HepG2 (cell line): ENCODE results near the gene CKS1B. TPM values are rescaled to one million over a fixed set of nuclear protein-coding genes. Genes with fewer than 3 reads are reported as not detected.

Source experiments
- AGO2 ChIP-seq: fragments of 200-400 bp; formaldehyde crosslinking; optimal IDR thresholded peaks from 2 replicates; pipeline ENCODE3; 2017; ENCODE audit warnings: mild to moderate bottlenecking, low read depth, low read length, moderate library complexity
- ATF6 ChIP-seq: sonication (generic); formaldehyde crosslinking; conservative IDR thresholded peaks from 2 replicates; pipeline ENCODE4 v1.4.0; 2020; ENCODE audit warnings: missing genetic modification reagents
- ESRRA ChIP-seq: sonication (generic); formaldehyde crosslinking; IDR thresholded peaks from 2 replicates; pipeline ENCODE4 v1.5.1; 2020; ENCODE audit warnings: mild to moderate bottlenecking, low read depth, missing genetic modification reagents
- GLI4 ChIP-seq: sonication (generic); formaldehyde crosslinking; IDR thresholded peaks from 2 replicates; pipeline ENCODE4 v1.5.1; 2020; ENCODE audit warnings: missing genetic modification reagents, mild to moderate bottlenecking, moderate library complexity, borderline replicate concordance
- KDM4B ChIP-seq: sonication (generic); formaldehyde crosslinking; IDR thresholded peaks from 2 replicates; pipeline ENCODE4 v1.4.0; 2020; ENCODE audit warnings: missing genetic modification reagents
- PAXIP1 ChIP-seq: sonication (generic); formaldehyde crosslinking; conservative IDR thresholded peaks from 2 replicates; pipeline ENCODE4 v1.4.0; 2020; ENCODE audit warnings: mild to moderate bottlenecking, missing genetic modification reagents, moderate library complexity
- REL ChIP-seq: sonication (generic); formaldehyde crosslinking; conservative IDR thresholded peaks from 2 replicates; pipeline ENCODE4 v1.8.0; 2022; ENCODE audit warnings: mild to moderate bottlenecking, missing genetic modification reagents, moderate library complexity
- SETDB1 ChIP-seq: sonication (generic); formaldehyde crosslinking; IDR thresholded peaks from 2 replicates; pipeline ENCODE4 v1.5.1; 2020; ENCODE audit warnings: missing genetic modification reagents, mild to moderate bottlenecking, borderline replicate concordance
- TBX3 ChIP-seq: fragments of 450-650 bp; IDR thresholded peaks from 2 replicates; pipeline ENCODE4 v1.6.1; 2017; ENCODE audit warnings: antibody characterized with exemption, mild to moderate bottlenecking, inconsistent platforms, borderline replicate concordance
- TOPORS ChIP-seq: sonication (generic); formaldehyde crosslinking; IDR thresholded peaks from 2 replicates; pipeline ENCODE4 v1.8.0; 2023; ENCODE audit warnings: mild to moderate bottlenecking, missing genetic modification reagents
- YEATS2 ChIP-seq: sonication (generic); formaldehyde crosslinking; IDR thresholded peaks from 2 replicates; pipeline ENCODE4 v1.4.0; 2020; ENCODE audit warnings: missing genetic modification reagents, borderline replicate concordance
- ZMYM2 ChIP-seq: sonication (generic); formaldehyde crosslinking; IDR thresholded peaks from 2 replicates; pipeline ENCODE4 v1.8.0; 2022; ENCODE audit warnings: mild to moderate bottlenecking, missing genetic modification reagents
- ZNF331 ChIP-seq: sonication (generic); formaldehyde crosslinking; IDR thresholded peaks from 2 replicates; pipeline ENCODE4 v1.4.0; 2020; ENCODE audit warnings: missing genetic modification reagents
- ZNF510 ChIP-seq: sonication (generic); formaldehyde crosslinking; IDR thresholded peaks from 2 replicates; pipeline ENCODE4 v1.4.0; 2020; ENCODE audit warnings: low read depth, mild to moderate bottlenecking, missing genetic modification reagents
- ZNF749 ChIP-seq: sonication (generic); formaldehyde crosslinking; IDR thresholded peaks from 2 replicates; pipeline ENCODE4 v1.8.0; 2022; ENCODE audit warnings: mild to moderate bottlenecking, missing genetic modification reagents, moderate library complexity, borderline replicate concordance
- ZNF768 ChIP-seq: sonication (generic); formaldehyde crosslinking; IDR thresholded peaks from 2 replicates; pipeline ENCODE4 v1.4.0; 2020; ENCODE audit warnings: missing genetic modification reagents
- polyA plus RNA-seq, 8 experiments: library from polyadenylated mRNA; depleted of rRNA in 3 of 8; stranded (reverse) in 7 of 8; unstranded in 1 of 8; fragments of >200 nt; fragmentation: Illumina TruSeq in 4 of 8; extraction: Trizol in 4 of 8; gene quantifications; 2 replicates each; pipeline versions ENCODE4 v1.2.1 to v1.2.3, GENCODE V29; 2011 to 2016; ENCODE audit warnings: low read depth in 4 of 8, missing spikeins in 1 of 8, mixed read lengths in 1 of 8; ENCODE audit not compliant: insufficient read depth in 1 of 8
- total RNA-seq, 5 experiments: library from RNA; depleted of rRNA; stranded (reverse); fragments of >200 nt; fragmentation: Illumina TruSeq; extraction: Trizol; gene quantifications; 2 replicates each; pipeline ENCODE4 v1.2.3, GENCODE V29; 2016; ENCODE audit warnings: low read depth in 1 of 5
- TF ChIP-seq, protein P1 (sequence below): sonication (generic); formaldehyde crosslinking; IDR thresholded peaks from 2 replicates; pipeline ENCODE4 v1.8.1; 2023; ENCODE audit warnings: missing genetic modification reagents, inconsistent platforms, borderline replicate concordance
- TF ChIP-seq, protein P2 (sequence below): IDR thresholded peaks from 2 replicates; pipeline ENCODE4 v1.6.1; 2016; ENCODE audit warnings: low read depth, borderline replicate concordance
- TF ChIP-seq, protein P3 (sequence below): sonication (generic); formaldehyde crosslinking; IDR thresholded peaks from 2 replicates; pipeline ENCODE4 v1.5.0; 2020; ENCODE audit warnings: mild to moderate bottlenecking, low read depth, missing genetic modification reagents, borderline replicate concordance

Gene CKS1B
- total and polyA plus RNA-seq, 2 of the 13 experiments (the other 11 are each of a cell fraction or from before 2014, with no cell fraction given): 217 to 222 TPM

- TF ChIP-seq, protein P1, sequence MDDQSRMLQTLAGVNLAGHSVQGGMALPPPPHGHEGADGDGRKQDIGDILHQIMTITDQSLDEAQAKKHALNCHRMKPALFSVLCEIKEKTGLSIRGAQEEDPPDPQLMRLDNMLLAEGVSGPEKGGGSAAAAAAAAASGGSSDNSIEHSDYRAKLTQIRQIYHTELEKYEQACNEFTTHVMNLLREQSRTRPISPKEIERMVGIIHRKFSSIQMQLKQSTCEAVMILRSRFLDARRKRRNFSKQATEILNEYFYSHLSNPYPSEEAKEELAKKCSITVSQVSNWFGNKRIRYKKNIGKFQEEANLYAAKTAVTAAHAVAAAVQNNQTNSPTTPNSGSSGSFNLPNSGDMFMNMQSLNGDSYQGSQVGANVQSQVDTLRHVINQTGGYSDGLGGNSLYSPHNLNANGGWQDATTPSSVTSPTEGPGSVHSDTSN (CRISPR knock-in tag): no peak
- TF ChIP-seq TBX3: no peak
- no peak for TF ChIP-seq TOPORS
- no peak for TF ChIP-seq ZMYM2 (CRISPR knock-in tag)
- no peak for TF ChIP-seq YEATS2 (CRISPR knock-in tag)
- TF ChIP-seq ATF6 (CRISPR knock-in tag): no peak
- TF ChIP-seq SETDB1 (CRISPR knock-in tag): no peak
- no peak for TF ChIP-seq REL (CRISPR knock-in tag)
- TF ChIP-seq KDM4B (CRISPR knock-in tag): no peak
- TF ChIP-seq, protein P2, sequence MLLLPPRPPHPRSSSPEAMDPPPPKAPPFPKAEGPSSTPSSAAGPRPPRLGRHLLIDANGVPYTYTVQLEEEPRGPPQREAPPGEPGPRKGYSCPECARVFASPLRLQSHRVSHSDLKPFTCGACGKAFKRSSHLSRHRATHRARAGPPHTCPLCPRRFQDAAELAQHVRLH (CRISPR knock-in tag): no peak
- TF ChIP-seq PAXIP1: 0 out of 2 replicates have a peak, but pooled peaks have one; percentile 27
- TF ChIP-seq ZNF331: 0 out of 2 replicates have a peak, but pooled peaks have one; percentile 25
- TF ChIP-seq GLI4 (CRISPR knock-in tag): no peak
- TF ChIP-seq ZNF510 (CRISPR knock-in tag): no peak
- TF ChIP-seq, protein P3, sequence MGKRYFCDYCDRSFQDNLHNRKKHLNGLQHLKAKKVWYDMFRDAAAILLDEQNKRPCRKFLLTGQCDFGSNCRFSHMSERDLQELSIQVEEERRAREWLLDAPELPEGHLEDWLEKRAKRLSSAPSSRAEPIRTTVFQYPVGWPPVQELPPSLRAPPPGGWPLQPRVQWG (CRISPR knock-in tag): no peak
- TF ChIP-seq ESRRA (CRISPR knock-in tag): no peak
- no peak for TF ChIP-seq AGO2
- TF ChIP-seq ZNF749 (CRISPR knock-in tag): no peak
- no peak for TF ChIP-seq ZNF768
These were observed 48.4 kb downstream of the CKS1B start (continued) for GRCh38 chr1:155022927-155023236.
